Natural killer cell (primary cell): ENCODE measurements around the gene SYCP3. TPM values are rescaled to one million over a fixed set of nuclear protein-coding genes. Genes with fewer than 3 reads are reported as not detected.
A peak's percentile ranks its signal among the peaks of the same experiment; 100 is the strongest.

ENCODE experiments used
- ATAC-seq, 3 donors: fragments of 150-1000 bp in 2 of 3; fragments of 200-7000 bp in 1 of 3; cut with Tn5 transposase; 1 replicate in 1 of 3; 2 replicates in 2 of 3; pipeline ENCODE4 v1.10.0; 2021; ENCODE audit warnings: mild to moderate bottlenecking in 2 of 3, moderate library complexity in 2 of 3
- DNase-seq, 2 donors: peaks; one replicate each; pipeline versions ENCODE4 v3.0.0 to v3.0.0-alpha.2; 2013 to 2021; ENCODE audit warnings: mixed read lengths in 1 of 2
- H3K27ac ChIP-seq: one replicate; pipeline ENCODE4 v1.5.1; 2013; ENCODE audit warnings: mild to moderate bottlenecking, low read length
- H3K27me3 ChIP-seq: one replicate; pipeline ENCODE4 v1.6.1; 2013; ENCODE audit warnings: low read length; ENCODE audit not compliant: control insufficient read depth, insufficient read depth
- H3K36me3 ChIP-seq: one replicate; pipeline ENCODE4 v1.6.1; 2013; ENCODE audit warnings: low read length; ENCODE audit not compliant: control insufficient read depth, insufficient read depth
- H3K4me1 ChIP-seq: one replicate; pipeline ENCODE4 v1.6.1; 2013; ENCODE audit warnings: low read length; ENCODE audit not compliant: control insufficient read depth, insufficient read depth
- H3K4me3 ChIP-seq: one replicate; pipeline ENCODE4 v1.5.1; 2013; ENCODE audit warnings: low read length
- H3K9me3 ChIP-seq: one replicate; pipeline ENCODE4 v1.6.1; 2013; ENCODE audit warnings: low read length; ENCODE audit not compliant: control insufficient read depth, insufficient read depth
- H3K27ac Mint-ChIP-seq, 2 donors: one replicate each; pipeline ENCODE4 v1.8.0; 2022; ENCODE audit warnings: mild to moderate bottlenecking in 2 of 2, mixed read lengths in 2 of 2, moderate library complexity in 1 of 2
- H3K27me3 Mint-ChIP-seq, 2 donors: one replicate each; pipeline ENCODE4 v1.8.0; 2022; ENCODE audit warnings: low read depth in 2 of 2, mixed read lengths in 2 of 2
- H3K36me3 Mint-ChIP-seq: one replicate; pipeline ENCODE4 v1.8.0; 2022; ENCODE audit warnings: mixed read lengths
- H3K4me1 Mint-ChIP-seq, 2 donors: one replicate each; pipeline ENCODE4 v1.8.0; 2022; ENCODE audit warnings: mixed read lengths in 2 of 2
- H3K4me3 Mint-ChIP-seq: one replicate; pipeline ENCODE4 v1.8.0; 2022; ENCODE audit warnings: mild to moderate bottlenecking, moderate library complexity, mixed read lengths
- H3K9me3 Mint-ChIP-seq, 2 donors: one replicate each; pipeline ENCODE4 v1.8.0; 2022; ENCODE audit warnings: mixed read lengths in 2 of 2
- WGBS: methylation state at CpG from one replicate; pipeline ENCODE4 v1.1.7; 2013; ENCODE audit warnings: missing lambda C conversion rate; ENCODE audit not compliant: insufficient coverage; 5-methylcytosine and 5-hydroxymethylcytosine counted together
- intact Hi-C: fragments of 100-400 bp; cut with micrococcal nuclease; formaldehyde crosslinking; loops from one replicate; pipeline ENCODE4 v1.14.2; 2022
- total RNA-seq, 4 donors: library from RNA; stranded (reverse); fragments of 120-200 nt in 1 of 4; gene quantifications; one replicate each; pipeline versions ENCODE4 v1.2.3 to v1.2.4, GENCODE V29; 2013 to 2022
- TF ChIP-seq, protein P1 (sequence below): fragments of 200-600 bp; IDR thresholded peaks from one replicate; pipeline ENCODE4 v1.8.0; 2022; ENCODE audit warnings: antibody characterized with exemption

The SYCP3 gene
- total RNA-seq, 3 donors from 2014 or later (not counting 1 experiment from before 2014, with no cell fraction given) = 1.4 to 3.2 (median 2.4) TPM

DNA sequence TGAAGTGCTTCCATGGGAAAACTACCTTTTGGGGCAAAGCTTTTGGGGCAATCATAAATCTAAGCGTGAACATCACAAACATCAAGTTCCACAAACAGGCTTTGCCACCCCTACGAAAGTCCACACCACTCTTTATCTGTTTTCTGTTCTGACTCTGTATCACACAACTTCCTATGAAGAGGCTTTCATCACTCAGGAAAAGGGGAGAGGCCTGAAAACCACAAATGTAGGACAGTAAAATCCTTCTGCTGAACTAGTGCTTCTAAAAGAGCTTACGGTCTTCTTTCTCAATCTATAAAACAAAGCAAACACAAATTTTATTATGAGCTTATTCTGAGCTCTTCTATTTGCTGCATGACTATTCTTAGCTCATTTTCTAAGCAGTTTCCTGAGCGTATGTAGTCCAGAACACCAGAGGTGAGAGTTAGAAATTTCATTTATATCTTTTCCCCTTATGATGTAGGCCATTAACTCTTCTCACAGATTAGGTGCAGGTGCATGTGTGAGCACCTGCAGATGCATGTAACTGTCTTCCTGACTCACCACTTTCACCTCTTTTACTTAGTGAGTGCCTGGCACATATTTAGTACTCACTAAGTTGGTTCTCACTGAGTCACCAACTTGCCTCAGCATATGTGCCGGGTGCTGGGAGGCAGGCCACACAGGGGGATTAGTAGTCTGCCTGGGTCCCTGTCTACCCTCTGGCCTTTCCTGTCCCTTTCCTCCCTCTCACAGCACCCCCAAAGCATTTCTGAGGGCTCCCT lies 32.9 kb upstream of the SYCP3 start:
- H3K4me3 ChIP-seq = no peak overlapping the region
- H3K27ac ChIP-seq = no peak overlapping the region
- H3K36me3 Mint-ChIP-seq = peaks cover 8% of the 10 kb centered on the region
- 56% methylated on average over 5 of the region's 5 CpGs for WGBS
- no peaks in the 10 kb centered on the region for H3K9me3 ChIP-seq
- peaks cover 66% of the 10 kb centered on the region for H3K36me3 ChIP-seq
- H3K9me3 Mint-ChIP-seq = no peaks in the 10 kb centered on the region
- peaks cover 8% of the 10 kb centered on the region for H3K4me1 ChIP-seq
- no peak for DNase-seq
- intact Hi-C loops = loop anchor here (2.0 kb wide), 1 partner anchor 59 kb away; the partner anchor contains the start of gene GNPTAB
- TF ChIP-seq, protein P1, sequence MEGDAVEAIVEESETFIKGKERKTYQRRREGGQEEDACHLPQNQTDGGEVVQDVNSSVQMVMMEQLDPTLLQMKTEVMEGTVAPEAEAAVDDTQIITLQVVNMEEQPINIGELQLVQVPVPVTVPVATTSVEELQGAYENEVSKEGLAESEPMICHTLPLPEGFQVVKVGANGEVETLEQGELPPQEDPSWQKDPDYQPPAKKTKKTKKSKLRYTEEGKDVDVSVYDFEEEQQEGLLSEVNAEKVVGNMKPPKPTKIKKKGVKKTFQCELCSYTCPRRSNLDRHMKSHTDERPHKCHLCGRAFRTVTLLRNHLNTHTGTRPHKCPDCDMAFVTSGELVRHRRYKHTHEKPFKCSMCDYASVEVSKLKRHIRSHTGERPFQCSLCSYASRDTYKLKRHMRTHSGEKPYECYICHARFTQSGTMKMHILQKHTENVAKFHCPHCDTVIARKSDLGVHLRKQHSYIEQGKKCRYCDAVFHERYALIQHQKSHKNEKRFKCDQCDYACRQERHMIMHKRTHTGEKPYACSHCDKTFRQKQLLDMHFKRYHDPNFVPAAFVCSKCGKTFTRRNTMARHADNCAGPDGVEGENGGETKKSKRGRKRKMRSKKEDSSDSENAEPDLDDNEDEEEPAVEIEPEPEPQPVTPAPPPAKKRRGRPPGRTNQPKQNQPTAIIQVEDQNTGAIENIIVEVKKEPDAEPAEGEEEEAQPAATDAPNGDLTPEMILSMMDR = no peak
- peak overlapping the region in 1 of 2 donors; percentile 41 for H3K27ac Mint-ChIP-seq
- ATAC-seq = no peak
- peaks cover 17 to 39% of the 10 kb centered on the region in 2 donors for H3K4me1 Mint-ChIP-seq
- no peaks in the 10 kb centered on the region for H3K27me3 Mint-ChIP-seq
- no peaks in the 10 kb centered on the region for H3K27me3 ChIP-seq
- no peak overlapping the region for H3K4me3 Mint-ChIP-seq

DNA sequence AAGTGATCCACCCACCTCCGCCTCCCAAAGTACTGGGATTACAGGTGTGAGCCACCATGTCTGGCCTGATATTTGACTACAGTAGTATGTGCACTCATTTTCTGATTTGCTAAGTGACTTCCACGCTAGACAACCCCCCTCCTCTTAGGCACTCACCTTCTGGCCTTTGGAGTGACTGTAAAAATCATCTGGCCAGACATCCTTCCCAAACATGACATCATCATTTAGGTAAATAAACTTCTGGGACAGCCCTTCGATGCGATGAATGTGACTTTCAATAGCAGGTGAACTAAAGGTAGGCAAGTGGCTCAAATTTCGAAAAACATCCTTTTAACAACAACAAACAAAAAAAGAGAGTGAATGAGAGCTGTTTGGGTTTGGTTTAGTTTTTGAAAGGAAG lies 30.6 kb upstream of the SYCP3 start:
- TF ChIP-seq, protein P1 = no peak
- DNase-seq (no peak), ATAC-seq (no peak)
- Mint-ChIP-seq H3K9me3 (no peaks in the 10 kb centered on the region), H3K4me1 (peaks cover 20 to 26% of the 10 kb centered on the region in 2 donors), H3K27me3 (no peaks in the 10 kb centered on the region), H3K27ac (peak overlapping the region in 1 of 2 donors; percentile 67), H3K4me3 (no peak overlapping the region), H3K36me3 (peaks cover 15% of the 10 kb centered on the region)
- Histone ChIP-seq H3K4me3 (no peak overlapping the region), H3K36me3 (peaks cover 72% of the 10 kb centered on the region), H3K4me1 (peaks cover 8% of the 10 kb centered on the region), H3K27me3 (no peaks in the 10 kb centered on the region), H3K9me3 (no peaks in the 10 kb centered on the region), H3K27ac (no peak overlapping the region)
- intact Hi-C loops = no loop called here
- WGBS = 98% methylated on average over 4 of the region's 5 CpGs

DNA sequence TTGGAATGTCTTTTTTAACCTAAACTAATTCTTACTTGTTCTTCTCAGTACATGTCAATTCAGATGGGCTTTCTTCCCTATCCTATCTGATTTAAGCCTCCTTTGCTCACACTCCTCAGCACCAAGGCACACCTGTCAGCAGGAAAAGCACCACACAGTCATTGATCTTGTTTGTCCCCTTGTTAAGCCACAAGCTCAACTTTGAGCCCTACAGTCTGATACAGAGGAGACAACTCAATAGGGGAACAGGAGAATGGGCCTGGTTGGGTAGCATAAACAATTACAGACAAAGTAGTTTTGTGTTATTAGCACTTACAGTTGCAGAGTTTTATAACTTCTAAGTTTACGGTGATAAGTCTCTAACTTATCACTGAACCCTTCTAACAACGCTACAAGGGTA lies 29.5 kb upstream of the SYCP3 start:
- Histone ChIP-seq H3K4me1 (peaks cover 8% of the 10 kb centered on the region), H3K27ac (no peak overlapping the region), H3K4me3 (no peak overlapping the region), H3K36me3 (peaks cover 74% of the 10 kb centered on the region), H3K9me3 (no peaks in the 10 kb centered on the region), H3K27me3 (no peaks in the 10 kb centered on the region)
- Mint-ChIP-seq H3K4me1 (peaks cover 21 to 27% of the 10 kb centered on the region in 2 donors), H3K27me3 (no peaks in the 10 kb centered on the region), H3K27ac (peak overlapping the region; percentile 20 to 66), H3K4me3 (no peak overlapping the region), H3K36me3 (peaks cover 23% of the 10 kb centered on the region), H3K9me3 (no peaks in the 10 kb centered on the region)
- intact Hi-C loops = no loop called here
- DNase-seq (no peak), ATAC-seq (no peak)
- TF ChIP-seq, protein P1 = no peak
- 100% methylated on average over 2 of the region's 2 CpGs for WGBS
